KOPT-K1 (cell line): ENCODE data around the gene SCAMP3.
"Not testable (repeated sequence)": the region's sequence is repeated elsewhere in the genome, so short reads cannot be mapped to it uniquely, and the experiment has no call there.

ENCODE experiments used
- H3K27ac ChIP-seq: fragments of 200-600 bp; sonication (generic); 2 replicates; pipeline ENCODE4 v1.5.1; 2016; ENCODE audit warnings: antibody characterized with exemption, mild to moderate bottlenecking, low read depth, low read length; ENCODE audit not compliant: poor library complexity, severe bottlenecking
- H3K36me3 ChIP-seq: fragments of 200-600 bp; sonication (generic); 2 replicates; pipeline ENCODE4 v1.5.1; 2017; ENCODE audit warnings: antibody characterized with exemption, mild to moderate bottlenecking, low read length, moderate library complexity; ENCODE audit not compliant: insufficient read depth
- H3K9me3 ChIP-seq: fragments of 200-600 bp; sonication (generic); 2 replicates; pipeline ENCODE4 v1.5.1; 2017; ENCODE audit warnings: antibody characterized with exemption, low read length, mild to moderate bottlenecking; ENCODE audit not compliant: insufficient read depth, poor library complexity, severe bottlenecking

Gene SCAMP3

DNA sequence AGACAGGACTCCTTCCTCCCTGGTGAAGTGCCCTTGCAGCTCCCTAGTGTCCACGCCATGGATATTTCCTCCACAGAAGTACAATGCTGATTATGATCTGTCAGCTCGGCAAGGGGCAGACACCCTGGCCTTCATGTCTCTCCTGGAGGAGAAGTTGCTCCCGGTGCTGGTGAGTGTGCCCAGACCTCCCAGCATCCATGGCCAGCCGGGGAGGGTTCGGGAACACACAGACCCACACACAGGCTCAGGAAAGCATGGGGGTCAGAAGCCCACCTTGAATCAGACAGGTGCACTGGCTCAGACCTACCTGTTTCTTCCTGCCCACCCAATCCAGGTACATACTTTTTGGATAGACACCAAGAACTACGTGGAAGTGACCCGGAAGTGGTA is 50.1 kb downstream of the SCAMP3 start:
- H3K27ac ChIP-seq, H3K9me3 ChIP-seq: not testable (repeated sequence)
- H3K36me3 ChIP-seq, result peaks cover 16% of the 10 kb centered on the region; the same call in 1 of the 2 replicates

DNA sequence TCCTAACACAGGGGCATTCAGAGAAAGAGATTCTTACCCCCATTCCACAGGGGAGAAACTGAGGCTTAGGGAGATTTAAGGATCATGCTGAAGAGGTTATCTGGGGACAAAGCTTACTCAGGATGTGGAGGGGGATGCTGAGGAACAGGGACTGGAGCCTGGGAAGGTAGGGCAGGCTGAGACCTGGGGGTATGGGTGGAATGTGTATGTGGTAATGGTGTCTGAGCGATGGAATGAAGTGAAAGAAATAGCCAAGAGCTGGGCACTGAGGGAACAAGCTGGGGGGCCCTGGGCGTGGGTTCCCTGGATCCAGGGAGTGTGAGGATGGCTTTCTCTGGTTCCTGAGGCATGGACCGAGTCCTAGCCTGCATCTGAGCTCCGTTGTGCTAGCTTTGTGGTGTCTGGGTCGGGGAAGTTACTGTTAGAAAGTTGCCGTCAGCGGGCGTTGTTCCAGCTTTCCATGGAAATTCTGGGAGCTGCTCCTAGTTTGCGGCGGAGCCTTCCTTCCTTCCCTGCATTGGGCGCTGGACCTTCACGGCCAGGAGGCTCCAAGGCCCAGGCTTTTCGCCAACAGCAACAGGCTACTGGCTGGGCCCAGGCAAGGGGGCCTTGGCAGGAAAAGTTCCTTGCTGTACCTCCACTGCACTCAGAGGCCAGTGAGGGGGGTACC is 50.6 kb downstream of the SCAMP3 start:
- not testable (repeated sequence) for H3K27ac ChIP-seq, H3K9me3 ChIP-seq
- H3K36me3 ChIP-seq, result peaks cover 16% of the 10 kb centered on the region; the same call in 1 of the 2 replicates

DNA sequence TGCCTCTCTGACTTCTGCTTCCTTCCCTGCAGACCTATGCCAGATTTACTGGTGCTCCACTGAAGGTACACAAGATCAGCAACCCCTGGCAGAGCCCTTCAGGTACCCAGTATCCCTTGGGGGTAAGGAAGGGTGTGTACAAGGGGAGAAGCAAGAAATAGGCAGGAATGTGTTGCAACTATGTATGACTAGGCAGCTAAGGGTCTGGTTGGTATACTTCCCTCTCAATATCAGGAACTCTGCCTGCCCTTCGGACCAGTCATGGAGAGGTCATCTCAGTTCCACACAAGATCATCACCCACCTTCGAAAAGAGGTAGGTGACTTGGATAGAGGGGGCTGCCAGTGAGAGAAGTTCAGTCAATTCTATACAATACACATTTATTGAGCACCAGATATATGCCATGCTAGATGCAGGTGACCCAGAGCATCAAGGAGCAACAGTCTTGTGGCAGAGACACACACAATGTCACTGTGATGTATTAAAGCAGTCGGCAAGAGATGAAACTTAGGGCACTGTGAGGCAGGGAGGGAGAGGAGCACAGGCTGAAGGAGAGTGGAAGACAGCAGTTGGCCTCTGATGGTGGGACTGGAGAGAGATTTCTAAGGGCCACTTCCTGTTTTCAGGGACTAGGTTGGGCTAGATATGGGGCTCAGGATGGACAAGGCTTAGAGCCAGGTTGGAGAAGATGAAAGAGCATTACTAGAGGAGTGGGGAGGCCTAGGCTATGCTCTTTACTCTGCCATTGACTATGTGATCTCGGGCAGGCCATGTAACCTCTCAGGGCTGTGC is 51.7 kb downstream of the SCAMP3 start:
- Histone ChIP-seq H3K9me3 (no peaks in the 10 kb centered on the region), H3K27ac (no peak overlapping the region)

DNA sequence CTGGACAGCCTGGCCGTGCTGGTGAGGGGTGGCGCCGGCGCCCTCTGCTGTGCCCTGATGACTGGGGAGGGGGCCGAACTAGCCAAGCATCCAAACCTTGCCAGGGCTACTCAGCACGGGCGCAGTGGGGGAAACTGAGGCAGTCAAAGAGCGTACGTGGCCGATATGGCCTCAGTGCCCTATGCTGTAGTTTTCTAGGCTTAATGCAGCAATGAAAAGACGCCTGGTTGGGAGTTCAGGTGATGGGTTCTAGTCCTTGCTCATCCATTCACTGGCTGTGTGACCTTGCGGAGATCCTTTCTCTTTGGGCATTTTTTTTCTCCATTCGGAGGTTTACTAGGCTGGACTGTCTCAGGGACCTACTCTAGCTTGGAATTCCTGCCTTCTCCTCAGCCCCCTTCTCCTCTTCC is 52.8 kb downstream of the SCAMP3 start:
- peak overlapping the region; percentile 73 for H3K27ac ChIP-seq
- no peaks in the 10 kb centered on the region; the same call in 1 of the 2 replicates for H3K36me3 ChIP-seq
- H3K9me3 ChIP-seq, result no peaks in the 10 kb centered on the region

More for the DNA sequence above, 51.7 kb downstream of the SCAMP3 start:
- H3K36me3 ChIP-seq, result peaks cover 8% of the 10 kb centered on the region; the same call in 1 of the 2 replicates

DNA sequence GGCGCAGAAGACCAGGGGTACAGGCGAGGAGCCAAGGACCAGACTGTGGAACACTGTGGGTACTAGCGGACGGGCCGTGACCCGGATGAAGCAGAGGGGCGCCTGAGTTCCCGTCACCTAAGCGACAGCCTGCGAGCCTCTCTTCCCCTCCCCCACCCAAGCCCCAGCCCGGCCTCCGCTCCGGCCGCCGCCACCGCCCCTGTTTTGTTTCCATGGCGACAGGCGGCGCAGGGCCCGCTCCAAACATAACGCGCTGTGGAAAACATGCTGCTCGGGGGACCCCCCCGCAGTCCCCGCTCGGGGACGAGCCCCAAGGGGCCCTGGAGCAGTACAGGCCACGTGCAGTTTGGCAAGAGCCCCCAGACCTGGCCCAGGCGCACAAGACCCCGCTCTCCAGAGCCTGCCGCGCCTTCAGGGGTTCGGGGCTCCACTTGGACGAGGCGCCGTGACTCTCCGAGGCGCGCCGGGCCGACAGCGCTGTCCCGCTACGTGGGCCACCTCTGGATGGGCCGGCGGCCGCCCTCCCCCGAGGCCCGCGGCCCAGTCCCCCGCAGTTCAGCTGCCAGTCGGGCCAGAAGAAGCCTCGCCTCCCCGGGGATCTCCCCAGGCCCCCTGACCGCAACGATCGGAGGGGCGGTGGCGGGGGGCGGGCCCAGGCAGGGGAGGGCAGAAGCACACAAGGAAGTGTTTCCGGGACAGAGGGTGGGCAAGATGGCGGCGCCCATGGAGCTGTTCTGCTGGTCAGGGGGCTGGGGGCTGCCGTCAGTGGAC is 53.4 kb downstream of the SCAMP3 start, which contains the start of gene MTX1:
Gene MTX1 (plus strand): TSS at position 155 of the 771 bp plus-strand sequence. CDS start 110 bp downstream, at position 265.
- peak within 1 kb of the TSS; percentile 73 for H3K27ac ChIP-seq
- no peaks in the 10 kb centered on the region for H3K9me3 ChIP-seq
- H3K36me3 ChIP-seq, result no peaks in the 10 kb centered on the region; the same call in 1 of the 2 replicates

DNA sequence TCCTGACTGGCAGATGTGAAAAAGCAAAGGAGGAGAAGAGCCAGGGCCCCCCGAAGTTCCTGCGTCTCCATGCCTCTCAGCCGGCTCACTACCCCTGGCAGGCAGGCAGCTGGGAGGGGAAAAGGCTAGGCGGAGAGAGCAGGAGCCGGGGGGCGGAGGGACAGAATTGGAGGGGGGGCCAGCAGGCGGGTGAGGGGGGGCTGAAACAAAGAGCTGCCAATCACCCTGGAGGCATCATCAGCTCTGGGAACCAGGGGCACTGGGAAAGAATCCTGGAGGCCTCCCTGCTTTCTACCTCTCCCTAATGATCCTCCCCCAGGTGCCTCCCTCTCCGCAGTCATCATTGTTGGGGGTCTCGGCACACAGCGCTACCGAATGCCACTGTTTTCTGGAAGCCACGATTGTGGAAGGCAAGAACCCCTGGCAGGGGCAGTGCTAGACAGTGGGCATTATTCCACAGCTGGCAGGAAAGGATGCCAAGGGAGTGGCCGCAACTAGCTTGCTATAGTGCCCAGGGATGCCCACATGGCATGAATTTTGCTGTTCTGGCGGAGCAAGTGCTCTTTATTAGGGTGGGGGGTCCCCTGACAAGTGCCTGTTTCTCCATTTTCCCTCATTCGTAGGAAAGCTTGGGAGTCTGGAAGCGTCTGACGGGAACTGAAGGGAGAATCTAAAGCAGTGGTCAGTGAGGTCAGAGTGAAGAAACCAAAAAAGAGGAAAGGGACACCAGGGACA is 54.2 kb downstream of the SCAMP3 start, which contains the start of gene THBS3:
Gene THBS3 (minus strand): TSS at position 92 of the 735 bp plus-strand sequence. CDS start 21 bp downstream, at position 71.
- Histone ChIP-seq H3K9me3 (no peaks in the 10 kb centered on the region), H3K36me3 (no peaks in the 10 kb centered on the region; the same call in 1 of the 2 replicates), H3K27ac (peak within 1 kb of the TSS; percentile 73)

DNA sequence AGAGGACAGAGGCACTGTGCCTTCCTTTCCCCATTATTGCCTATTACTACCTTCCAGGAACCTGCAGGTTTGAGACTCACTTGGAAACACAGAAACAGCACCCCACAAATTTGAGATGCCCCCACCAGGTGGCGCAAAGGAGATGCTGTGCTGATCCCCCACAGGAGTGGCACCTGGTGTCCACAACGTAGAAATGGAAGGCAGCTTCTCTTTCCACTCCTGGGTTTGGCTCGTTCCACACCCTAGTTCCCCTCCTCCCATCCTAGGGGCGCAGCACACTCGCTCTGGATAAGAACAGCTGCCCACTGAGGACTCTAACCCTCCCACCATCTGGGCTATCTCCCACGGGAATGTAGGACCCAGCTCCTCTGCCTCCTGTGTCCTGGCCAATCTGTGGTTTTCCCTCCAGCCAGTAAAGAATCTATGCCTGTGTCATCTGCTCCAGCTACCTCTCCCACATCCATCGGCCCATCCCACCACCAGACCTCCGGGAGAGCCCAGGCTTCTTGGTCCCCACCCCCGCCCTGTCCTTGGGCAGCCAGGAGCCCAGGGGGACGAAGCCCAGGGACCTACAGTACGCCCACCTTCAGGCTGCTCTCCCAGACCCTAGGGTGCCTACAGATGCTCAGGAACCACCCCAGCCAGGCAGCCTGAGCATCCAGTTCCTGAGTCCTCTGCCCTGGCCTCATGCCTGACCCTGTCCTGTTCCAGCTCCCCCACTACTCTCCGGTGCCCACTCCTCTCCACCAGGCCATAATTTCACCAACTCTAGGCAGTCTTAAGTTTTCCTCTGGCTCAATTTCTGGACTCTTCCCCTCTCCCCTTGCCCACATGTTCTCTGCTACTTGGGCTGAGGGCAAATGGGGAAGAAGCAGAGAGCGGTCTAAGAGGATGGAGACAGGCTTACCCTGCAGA is 55.0 kb downstream of the SCAMP3 start:
- Histone ChIP-seq H3K36me3 (no peaks in the 10 kb centered on the region; the same call in 1 of the 2 replicates), H3K9me3 (no peaks in the 10 kb centered on the region), H3K27ac (peak overlapping the region; percentile 11)
